Epithelial cell of proximal tubule (primary cell): ENCODE measurements around the gene ST8SIA5. TPM values are rescaled to one million over a fixed set of nuclear protein-coding genes. Genes with fewer than 3 reads are reported as not detected.

Experiments
- DNase-seq: peaks from one replicate; pipeline ENCODE4 v3.0.0-alpha.2; 2011; ENCODE audit warnings: low read depth
- H3K4me3 ChIP-seq: 2 replicates; pipeline ENCODE4 v1.5.1; 2011; ENCODE audit warnings: low read depth, mild to moderate bottlenecking, low read length
- total RNA-seq: library from RNA; depleted of rRNA; stranded (reverse); fragments of >200 nt; gene quantifications from 2 replicates; pipeline ENCODE4 v1.2.3, GENCODE V29; 2015
- TF ChIP-seq, protein P1 (sequence below): conservative IDR thresholded peaks from 2 replicates; pipeline ENCODE4 v1.5.1; 2012; ENCODE audit warnings: low read depth, mild to moderate bottlenecking, low read length

Gene ST8SIA5
- total RNA-seq, 1 donor from 2014 or later = not detected

DNA sequence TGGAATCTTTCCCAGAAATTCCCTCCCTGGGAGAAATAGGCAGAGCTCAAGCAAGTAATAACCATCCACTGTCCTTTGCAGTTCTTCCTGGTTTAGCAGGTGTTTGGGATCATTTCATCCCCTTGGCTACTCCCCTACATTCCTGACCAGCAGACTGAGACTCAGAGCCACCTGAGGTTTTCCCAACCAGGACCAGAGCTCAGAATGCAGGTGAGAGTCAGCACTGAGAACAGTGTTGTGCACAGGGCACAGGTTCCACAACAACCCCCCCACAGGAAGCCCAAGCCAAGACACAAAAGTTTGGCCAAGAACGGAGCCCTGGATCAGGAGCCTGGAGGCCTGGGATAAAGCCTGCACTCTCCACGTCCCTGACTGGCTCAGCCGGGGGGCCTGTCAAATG is 78.8 kb downstream of the ST8SIA5 start:
- H3K4me3 ChIP-seq = no peak overlapping the region
- no peak for DNase-seq
- TF ChIP-seq, protein P1, sequence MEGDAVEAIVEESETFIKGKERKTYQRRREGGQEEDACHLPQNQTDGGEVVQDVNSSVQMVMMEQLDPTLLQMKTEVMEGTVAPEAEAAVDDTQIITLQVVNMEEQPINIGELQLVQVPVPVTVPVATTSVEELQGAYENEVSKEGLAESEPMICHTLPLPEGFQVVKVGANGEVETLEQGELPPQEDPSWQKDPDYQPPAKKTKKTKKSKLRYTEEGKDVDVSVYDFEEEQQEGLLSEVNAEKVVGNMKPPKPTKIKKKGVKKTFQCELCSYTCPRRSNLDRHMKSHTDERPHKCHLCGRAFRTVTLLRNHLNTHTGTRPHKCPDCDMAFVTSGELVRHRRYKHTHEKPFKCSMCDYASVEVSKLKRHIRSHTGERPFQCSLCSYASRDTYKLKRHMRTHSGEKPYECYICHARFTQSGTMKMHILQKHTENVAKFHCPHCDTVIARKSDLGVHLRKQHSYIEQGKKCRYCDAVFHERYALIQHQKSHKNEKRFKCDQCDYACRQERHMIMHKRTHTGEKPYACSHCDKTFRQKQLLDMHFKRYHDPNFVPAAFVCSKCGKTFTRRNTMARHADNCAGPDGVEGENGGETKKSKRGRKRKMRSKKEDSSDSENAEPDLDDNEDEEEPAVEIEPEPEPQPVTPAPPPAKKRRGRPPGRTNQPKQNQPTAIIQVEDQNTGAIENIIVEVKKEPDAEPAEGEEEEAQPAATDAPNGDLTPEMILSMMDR = no peak

DNA sequence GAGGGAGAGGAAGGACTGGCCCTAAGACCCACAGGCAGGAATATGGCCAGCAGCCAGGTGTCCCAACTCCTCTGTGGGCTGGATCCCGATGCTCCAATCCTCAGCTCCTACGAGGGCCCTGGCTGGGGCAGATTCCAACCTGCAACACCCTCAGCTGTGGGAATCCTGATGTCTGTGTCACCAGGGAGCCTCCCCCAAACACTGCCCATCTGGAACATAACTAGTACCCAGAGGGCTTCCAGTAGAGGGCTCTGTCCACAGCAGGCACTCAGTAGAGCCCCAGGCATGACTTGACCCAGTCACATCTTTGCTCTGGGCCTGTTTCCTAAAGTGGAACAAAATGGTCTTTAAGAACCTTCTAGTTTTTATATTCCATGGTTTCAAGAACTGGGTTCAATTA is 79.2 kb downstream of the ST8SIA5 start:
- TF ChIP-seq, protein P1 = peak; percentile 71
- H3K4me3 ChIP-seq = no peak overlapping the region
- no peak for DNase-seq

DNA sequence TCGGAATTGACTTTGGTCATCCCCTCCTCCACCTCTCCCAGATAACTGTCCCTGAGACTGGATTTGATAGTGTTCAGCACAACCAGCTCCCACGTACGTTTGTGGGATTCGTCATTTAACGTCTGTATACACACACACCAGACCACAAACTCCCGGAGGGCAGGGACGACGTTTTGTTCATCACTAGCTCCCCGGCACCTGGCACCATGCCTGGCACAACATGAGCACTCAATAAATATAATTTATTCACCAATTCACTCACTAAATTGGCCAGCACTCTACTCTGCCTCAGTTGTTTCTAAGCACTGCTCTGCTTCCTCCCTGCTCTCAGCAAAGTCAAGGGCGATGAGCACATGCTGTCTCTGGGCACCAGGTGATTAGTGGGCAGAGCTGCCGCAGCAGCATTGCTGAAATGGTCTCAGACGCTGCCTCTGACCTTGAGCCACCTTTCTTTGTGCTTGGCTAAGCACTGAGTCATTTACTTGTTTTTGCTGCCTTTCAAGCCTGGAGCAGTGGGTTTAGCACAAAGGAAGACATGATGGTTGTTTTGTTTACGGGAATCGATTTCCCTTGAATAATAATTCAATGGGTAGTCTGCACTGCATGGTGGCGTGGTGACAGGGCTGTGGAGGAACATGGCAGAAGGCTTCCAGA is 80.5 kb downstream of the ST8SIA5 start:
- H3K4me3 ChIP-seq = no peak overlapping the region
- DNase-seq = peak; percentile 85
- TF ChIP-seq, protein P1 = no peak

DNA sequence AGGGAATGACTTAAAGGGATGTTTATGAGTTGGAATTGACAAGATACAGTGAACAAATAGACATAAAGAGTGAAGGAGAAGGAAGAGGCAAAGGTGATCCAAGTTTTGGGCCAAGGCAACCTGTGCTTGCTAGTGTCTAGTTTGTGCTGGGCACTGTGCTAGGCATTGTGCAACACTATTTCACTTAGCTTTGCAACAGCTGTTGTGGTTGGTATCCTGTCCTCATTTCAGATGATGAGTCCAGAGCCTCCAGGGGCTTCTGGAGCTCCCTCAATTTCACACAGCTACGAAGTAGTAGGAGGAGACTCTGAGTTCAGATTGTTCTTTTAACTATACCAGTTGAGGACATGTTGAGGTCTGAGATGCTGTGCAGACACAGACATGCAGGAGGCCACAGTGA is 81.7 kb downstream of the ST8SIA5 start:
- DNase-seq = no peak
- TF ChIP-seq, protein P1 = no peak
- H3K4me3 ChIP-seq = no peak overlapping the region

DNA sequence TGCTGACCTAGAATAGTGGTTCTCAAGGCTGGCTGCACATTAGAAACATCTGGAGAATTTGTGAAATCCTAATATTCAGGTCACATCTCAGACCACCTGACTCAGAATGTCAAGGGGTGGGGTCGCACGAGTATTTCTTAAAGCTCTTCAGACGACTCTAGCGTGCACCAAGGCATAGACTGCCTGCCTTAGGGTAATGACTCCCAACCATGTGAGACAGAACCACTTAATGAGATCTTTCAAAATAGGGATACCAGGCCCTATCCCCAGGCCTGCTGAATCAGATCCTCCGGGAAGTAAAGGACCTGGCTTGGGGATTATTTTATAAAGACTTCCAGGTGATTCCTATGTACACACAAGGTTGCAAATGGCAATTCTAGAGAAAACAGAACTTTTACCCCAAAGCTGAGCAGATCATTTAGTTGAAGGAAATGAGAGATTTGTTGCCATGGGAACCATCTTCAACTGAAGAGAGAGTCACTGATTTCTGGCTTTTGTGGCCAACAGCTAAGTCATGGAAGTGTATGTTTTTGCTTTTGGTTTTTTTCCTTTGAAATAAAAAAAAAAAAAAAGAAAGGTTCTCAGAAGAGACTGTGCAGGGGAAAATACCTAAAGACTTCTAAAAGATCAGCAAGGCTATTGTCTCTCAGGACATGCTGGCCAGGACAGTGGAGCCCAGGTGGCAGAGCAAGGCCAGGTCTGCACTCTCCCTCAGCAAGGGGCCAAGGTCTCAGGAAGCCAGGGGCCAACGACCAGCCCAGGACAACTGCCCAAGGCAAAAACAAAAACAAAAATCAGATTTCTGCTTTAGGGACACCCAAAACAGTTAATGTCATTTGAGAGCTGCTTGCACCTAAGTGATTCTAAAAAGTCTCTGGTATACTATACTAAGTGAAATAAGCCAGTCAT is 84.5 kb downstream of the ST8SIA5 start:
- TF ChIP-seq, protein P1 = no peak
- DNase-seq = no peak
- H3K4me3 ChIP-seq = no peak overlapping the region

DNA sequence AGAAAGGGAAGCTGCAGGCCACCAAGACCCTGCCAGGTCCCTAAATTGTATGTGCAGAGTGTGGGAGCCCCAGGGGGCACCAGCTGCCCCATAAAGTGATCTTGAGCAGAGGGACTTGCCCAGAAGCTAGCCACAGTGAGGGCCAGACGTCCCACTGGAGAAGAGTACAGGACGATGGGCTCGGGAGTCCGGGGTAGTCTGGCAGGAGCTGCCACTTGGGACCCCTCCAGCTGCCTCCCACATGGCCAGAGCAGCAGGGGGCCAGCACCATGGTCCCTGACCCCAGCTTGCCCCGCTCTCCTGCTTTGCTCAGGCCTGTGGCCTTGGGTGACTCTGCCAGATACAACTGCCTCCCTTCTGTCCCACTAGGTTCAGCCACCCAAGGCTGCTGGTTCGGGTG is 88.2 kb downstream of the ST8SIA5 start:
- DNase-seq = no peak
- TF ChIP-seq, protein P1 = no peak
- no peak overlapping the region for H3K4me3 ChIP-seq

DNA sequence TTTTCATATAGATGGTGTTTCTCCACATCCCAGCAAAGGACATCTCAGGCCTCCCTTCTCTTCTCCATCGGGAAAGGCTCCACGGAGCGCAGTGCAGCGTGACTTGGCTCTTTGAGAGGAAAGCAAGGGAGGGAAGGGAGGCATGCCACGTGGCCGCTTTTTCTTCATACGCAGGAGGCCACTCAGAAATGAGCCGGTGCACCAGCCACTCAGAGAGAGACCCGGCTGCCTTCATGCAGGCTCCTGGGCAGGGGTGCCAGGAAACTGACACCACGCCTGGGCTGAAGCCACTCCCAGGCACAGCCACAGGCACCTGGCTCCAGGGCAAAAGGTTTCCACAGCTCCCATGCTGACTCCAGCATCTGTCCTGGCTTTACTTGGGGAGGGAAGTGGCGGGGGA is 88.7 kb downstream of the ST8SIA5 start:
- no peak for DNase-seq
- TF ChIP-seq, protein P1 = no peak
- H3K4me3 ChIP-seq = no peak overlapping the region
